GM23338 (cell line): Measurements from ENCODE around the gene ENTPD7. TPM values are rescaled to one million over a fixed set of nuclear protein-coding genes. Genes with fewer than 3 reads are reported as not detected.
A peak's percentile ranks its signal among the peaks of the same experiment; 100 is the strongest.

Experiments used
- ATAC-seq: fragments of 200-7000 bp; cut with Tn5 transposase; 3 replicates; pipeline ENCODE4 v1.9.1; 2020
- DNase-seq: peaks from one replicate; pipeline ENCODE4 v3.0.0-alpha.2; 2015; ENCODE audit warnings: low spot score
- H2AFZ ChIP-seq: fragments of 200-600 bp; sonication (generic); 2 replicates; pipeline ENCODE4 v1.8.0; 2016; ENCODE audit warnings: antibody characterized with exemption, mild to moderate bottlenecking, moderate library complexity
- H3F3A ChIP-seq: fragments of 200-600 bp; sonication (generic); replicated peaks from 2 replicates; pipeline ENCODE4 v1.8.0; 2017; ENCODE audit warnings: antibody characterized with exemption, mixed run types, low read depth
- H3K27ac ChIP-seq: fragments of 200-600 bp; sonication (generic); 2 replicates; pipeline ENCODE4 v1.6.1; 2016; ENCODE audit warnings: low read depth
- H3K27me3 ChIP-seq: fragments of 200-600 bp; sonication (generic); 2 replicates; pipeline ENCODE4 v1.8.0; 2016; ENCODE audit warnings: mild to moderate bottlenecking, mixed run types, moderate library complexity; ENCODE audit not compliant: insufficient read depth
- H3K36me3 ChIP-seq: fragments of 200-600 bp; sonication (generic); 2 replicates; pipeline ENCODE4 v1.8.0; 2016; ENCODE audit warnings: mild to moderate bottlenecking; ENCODE audit not compliant: insufficient read depth
- H3K4me1 ChIP-seq: fragments of 200-600 bp; sonication (generic); 2 replicates; pipeline ENCODE4 v1.8.0; 2016; ENCODE audit warnings: mild to moderate bottlenecking, moderate library complexity; ENCODE audit not compliant: insufficient read depth
- H3K4me2 ChIP-seq: fragments of 200-600 bp; sonication (generic); 2 replicates; pipeline ENCODE4 v1.7.1; 2017; ENCODE audit warnings: mixed run types
- H3K4me3 ChIP-seq: fragments of 200-600 bp; sonication (generic); 2 replicates; pipeline ENCODE4 v1.6.1; 2016; ENCODE audit warnings: mixed run types
- H3K79me2 ChIP-seq: fragments of 200-600 bp; sonication (generic); replicated peaks from 2 replicates; pipeline ENCODE4 v1.8.0; 2017; ENCODE audit warnings: mild to moderate bottlenecking; ENCODE audit not compliant: insufficient read depth
- H3K9me2 ChIP-seq: fragments of 200-600 bp; sonication (generic); 2 replicates; pipeline ENCODE4 v1.8.0; 2017; ENCODE audit not compliant: insufficient read depth
- H4K20me1 ChIP-seq: fragments of 200-600 bp; sonication (generic); replicated peaks from 2 replicates; pipeline ENCODE4 v1.8.0; 2017; ENCODE audit warnings: mild to moderate bottlenecking; ENCODE audit not compliant: insufficient read depth
- H3K27ac Mint-ChIP-seq: 2 replicates; pipeline ENCODE4 v1.8.0; 2020; ENCODE audit warnings: inconsistent platforms, mild to moderate bottlenecking, moderate library complexity, mixed read lengths
- H3K27me3 Mint-ChIP-seq: 3 replicates; pipeline ENCODE4 v1.8.0; 2022; ENCODE audit warnings: low read depth, mild to moderate bottlenecking, moderate library complexity, mixed read lengths, inconsistent platforms; ENCODE audit not compliant: insufficient read depth, poor library complexity
- H3K36me3 Mint-ChIP-seq: 3 replicates; pipeline ENCODE4 v1.8.0; 2021; ENCODE audit warnings: low read depth, mild to moderate bottlenecking, inconsistent platforms, moderate library complexity, mixed read lengths
- H3K4me1 Mint-ChIP-seq: 3 replicates; pipeline ENCODE4 v1.8.0; 2020; ENCODE audit warnings: mild to moderate bottlenecking, inconsistent platforms, mixed read lengths
- H3K4me3 Mint-ChIP-seq: 3 replicates; pipeline ENCODE4 v1.8.0; 2021; ENCODE audit warnings: moderate library complexity, mild to moderate bottlenecking, inconsistent platforms, mixed read lengths
- H3K9me3 Mint-ChIP-seq: 3 replicates; pipeline ENCODE4 v1.8.0; 2020; ENCODE audit warnings: moderate library complexity, mild to moderate bottlenecking, inconsistent platforms, mixed read lengths
- CREB1 ChIP-seq: fragments of 250-450 bp; sonication (Bioruptor Pico); IDR thresholded peaks from 2 replicates; pipeline ENCODE4 v1.5.0; 2020; ENCODE audit warnings: low read depth, mild to moderate bottlenecking, moderate library complexity
- EZH2 ChIP-seq: fragments of 200-600 bp; sonication (generic); IDR thresholded peaks from one replicate; pipeline ENCODE4 v1.8.0; 2017; ENCODE audit warnings: antibody characterized with exemption, mild to moderate bottlenecking, low read depth; ENCODE audit not compliant: unreplicated experiment
- JUNB ChIP-seq: IDR thresholded peaks from one replicate; pipeline ENCODE4 v1.6.1; 2016; ENCODE audit warnings: antibody characterized with exemption; ENCODE audit not compliant: unreplicated experiment
- REST ChIP-seq: IDR thresholded peaks from one replicate; pipeline ENCODE4 v1.6.1; 2018; ENCODE audit warnings: antibody characterized with exemption; ENCODE audit not compliant: unreplicated experiment
- ZNF114 ChIP-seq: fragments of 250-450 bp; sonication (Bioruptor Pico); IDR thresholded peaks from 2 replicates; pipeline ENCODE4 v1.5.0; 2020; ENCODE audit warnings: mild to moderate bottlenecking, moderate library complexity
- ZNF331 ChIP-seq: fragments of 250-450 bp; sonication (Bioruptor Pico); IDR thresholded peaks from 2 replicates; pipeline ENCODE4 v1.5.0; 2020; ENCODE audit warnings: low read depth, mild to moderate bottlenecking, moderate library complexity
- ZNF462 ChIP-seq: fragments of 250-450 bp; sonication (Bioruptor Pico); IDR thresholded peaks from 2 replicates; pipeline ENCODE4 v1.5.0; 2020; ENCODE audit warnings: mild to moderate bottlenecking, moderate library complexity
- polyA plus RNA-seq: library from polyadenylated mRNA; unstranded; fragments of >200 nt; fragmentation: Nextera tagmentation; extraction: Ambion mirVana; gene quantifications from 2 replicates; pipeline ENCODE4 v1.2.1, GENCODE V29; 2016
- total RNA-seq: library from RNA; depleted of rRNA; stranded (reverse); fragments of >200 nt; shearing (Covaris generic); gene quantifications from 2 replicates; pipeline ENCODE4 v1.2.3, GENCODE V29; 2014
- TF ChIP-seq, protein P1 (sequence below), 2 experiments: fragments of 200-600 bp in 1 of 2; sonication (generic) in 1 of 2; conservative IDR thresholded peaks; 2 replicates each; pipeline versions ENCODE4 v1.5.1 to v1.6.1; 2016 to 2017; ENCODE audit warnings: antibody characterized with exemption in 2 of 2, low read depth in 2 of 2, mild to moderate bottlenecking in 2 of 2, moderate library complexity in 1 of 2
- TF ChIP-seq, protein P2 (sequence below): IDR thresholded peaks from 2 replicates; pipeline ENCODE4 v1.6.1; 2016; ENCODE audit warnings: antibody characterized with exemption

Gene ENTPD7
- total and polyA plus RNA-seq, 2 experiments from 2014 or later: 1.7 to 12.6 TPM

DNA sequence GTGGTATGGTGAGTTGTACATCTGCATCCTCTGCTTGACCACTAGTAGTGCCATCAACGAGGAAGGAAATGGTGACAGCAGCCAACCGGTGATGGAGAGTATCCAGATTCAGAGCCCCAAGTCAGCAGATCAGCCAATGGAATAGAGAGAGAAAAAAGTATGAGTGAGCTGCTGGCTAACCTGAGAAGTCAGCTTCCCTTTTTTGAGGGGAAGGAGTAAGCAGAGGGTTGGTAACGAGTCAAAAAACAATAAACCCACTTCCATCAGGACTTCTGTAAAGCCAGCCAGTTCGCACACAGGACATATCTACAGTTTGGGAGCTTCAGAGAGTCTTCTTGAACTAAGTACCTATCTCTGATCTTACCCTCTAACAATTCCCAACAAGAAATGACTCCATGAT lies 48.0 kb upstream of the ENTPD7 start (continued):
- TF ChIP-seq, protein P1, sequence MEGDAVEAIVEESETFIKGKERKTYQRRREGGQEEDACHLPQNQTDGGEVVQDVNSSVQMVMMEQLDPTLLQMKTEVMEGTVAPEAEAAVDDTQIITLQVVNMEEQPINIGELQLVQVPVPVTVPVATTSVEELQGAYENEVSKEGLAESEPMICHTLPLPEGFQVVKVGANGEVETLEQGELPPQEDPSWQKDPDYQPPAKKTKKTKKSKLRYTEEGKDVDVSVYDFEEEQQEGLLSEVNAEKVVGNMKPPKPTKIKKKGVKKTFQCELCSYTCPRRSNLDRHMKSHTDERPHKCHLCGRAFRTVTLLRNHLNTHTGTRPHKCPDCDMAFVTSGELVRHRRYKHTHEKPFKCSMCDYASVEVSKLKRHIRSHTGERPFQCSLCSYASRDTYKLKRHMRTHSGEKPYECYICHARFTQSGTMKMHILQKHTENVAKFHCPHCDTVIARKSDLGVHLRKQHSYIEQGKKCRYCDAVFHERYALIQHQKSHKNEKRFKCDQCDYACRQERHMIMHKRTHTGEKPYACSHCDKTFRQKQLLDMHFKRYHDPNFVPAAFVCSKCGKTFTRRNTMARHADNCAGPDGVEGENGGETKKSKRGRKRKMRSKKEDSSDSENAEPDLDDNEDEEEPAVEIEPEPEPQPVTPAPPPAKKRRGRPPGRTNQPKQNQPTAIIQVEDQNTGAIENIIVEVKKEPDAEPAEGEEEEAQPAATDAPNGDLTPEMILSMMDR (conservative IDR thresholded peaks at IDR 0.05; ENCODE audit: low read depth in 2 of 2): no peak
- TF ChIP-seq, protein P2, sequence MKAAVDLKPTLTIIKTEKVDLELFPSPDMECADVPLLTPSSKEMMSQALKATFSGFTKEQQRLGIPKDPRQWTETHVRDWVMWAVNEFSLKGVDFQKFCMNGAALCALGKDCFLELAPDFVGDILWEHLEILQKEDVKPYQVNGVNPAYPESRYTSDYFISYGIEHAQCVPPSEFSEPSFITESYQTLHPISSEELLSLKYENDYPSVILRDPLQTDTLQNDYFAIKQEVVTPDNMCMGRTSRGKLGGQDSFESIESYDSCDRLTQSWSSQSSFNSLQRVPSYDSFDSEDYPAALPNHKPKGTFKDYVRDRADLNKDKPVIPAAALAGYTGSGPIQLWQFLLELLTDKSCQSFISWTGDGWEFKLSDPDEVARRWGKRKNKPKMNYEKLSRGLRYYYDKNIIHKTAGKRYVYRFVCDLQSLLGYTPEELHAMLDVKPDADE: no peak
- TF ChIP-seq JUNB (no peak), ZNF331 (CRISPR knock-in tag) (no peak), REST (no peak), EZH2 (no peak), ZNF114 (CRISPR knock-in tag) (no peak), CREB1 (CRISPR knock-in tag) (no peak)

DNA sequence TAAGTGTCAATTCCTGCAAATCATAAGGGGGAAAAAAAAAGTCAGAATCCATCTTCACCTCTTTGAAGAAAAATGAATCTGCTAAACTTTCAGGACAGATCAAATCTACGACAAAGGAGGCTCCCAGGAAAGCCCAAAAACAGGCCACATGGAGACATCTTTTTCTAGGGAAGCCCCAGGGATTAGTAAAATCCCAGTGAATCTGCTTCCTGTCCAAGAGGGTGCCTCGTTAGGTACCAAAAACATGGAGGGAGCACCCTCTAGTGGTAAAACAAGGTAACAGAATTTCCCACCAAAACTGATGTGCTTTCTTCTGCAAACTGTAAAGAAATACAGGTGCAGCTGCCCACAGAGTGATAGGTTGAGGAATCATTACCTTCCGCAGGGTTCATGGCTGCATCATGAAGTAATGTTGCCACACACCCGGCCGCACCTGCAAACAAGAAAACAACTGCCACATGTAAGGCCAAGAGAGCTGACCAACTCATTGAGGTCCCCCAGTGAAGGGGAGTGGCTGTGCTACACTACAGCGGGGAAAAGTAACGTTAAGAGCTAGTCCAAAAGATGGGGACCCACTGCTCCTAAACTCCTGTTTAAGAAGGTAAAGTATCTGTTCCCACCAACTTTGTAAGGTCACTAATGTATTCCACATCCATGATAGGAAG lies 47.0 kb upstream of the ENTPD7 start:
- no peaks in the 10 kb centered on the region for H4K20me1 ChIP-seq
- H3K9me2 ChIP-seq: no peaks in the 10 kb centered on the region
- H3K36me3 ChIP-seq: no peaks in the 10 kb centered on the region
- peak; percentile 91 for ATAC-seq
- no peak overlapping the region for H3K4me3 ChIP-seq
- no peak overlapping the region for H3K27ac ChIP-seq
- no peaks in the 10 kb centered on the region for H3K9me3 Mint-ChIP-seq
- H3K79me2 ChIP-seq: peaks cover 5% of the 10 kb centered on the region
- H3K27me3 Mint-ChIP-seq: peaks cover 5% of the 10 kb centered on the region
- H3F3A ChIP-seq: no peaks in the 10 kb centered on the region
- H3K4me1 ChIP-seq: no peaks in the 10 kb centered on the region
- peak; percentile 82 for DNase-seq
- no peaks in the 10 kb centered on the region for H3K27me3 ChIP-seq
- H3K4me2 ChIP-seq: no peak overlapping the region
- H3K27ac Mint-ChIP-seq: no peak overlapping the region
- no peak overlapping the region for H2AFZ ChIP-seq
- peaks cover 6% of the 10 kb centered on the region; the same call in 1 of the 3 replicates for H3K4me1 Mint-ChIP-seq
- no peak for TF ChIP-seq ZNF462 (CRISPR knock-in tag)
- TF ChIP-seq, protein P1 (conservative IDR thresholded peaks at IDR 0.05; ENCODE audit: low read depth in 2 of 2): peak; percentile 89 to 90
- no peak overlapping the region for H3K4me3 Mint-ChIP-seq
- peaks cover 5% of the 10 kb centered on the region; the same call in 2 of the 3 replicates for H3K36me3 Mint-ChIP-seq
